ENCODE results near the gene ABHD4. TPM values are rescaled to one million over a fixed set of nuclear protein-coding genes. Genes with fewer than 3 reads are reported as not detected.
A peak's percentile ranks its signal among the peaks of the same experiment; 100 is the strongest.

Gene ABHD4
- total RNA-seq, 5 donors from 2014 or later (not counting 1 experiment from before 2014, with no cell fraction given): 10.1 to 20.9 (median 17.3) TPM

DNA sequence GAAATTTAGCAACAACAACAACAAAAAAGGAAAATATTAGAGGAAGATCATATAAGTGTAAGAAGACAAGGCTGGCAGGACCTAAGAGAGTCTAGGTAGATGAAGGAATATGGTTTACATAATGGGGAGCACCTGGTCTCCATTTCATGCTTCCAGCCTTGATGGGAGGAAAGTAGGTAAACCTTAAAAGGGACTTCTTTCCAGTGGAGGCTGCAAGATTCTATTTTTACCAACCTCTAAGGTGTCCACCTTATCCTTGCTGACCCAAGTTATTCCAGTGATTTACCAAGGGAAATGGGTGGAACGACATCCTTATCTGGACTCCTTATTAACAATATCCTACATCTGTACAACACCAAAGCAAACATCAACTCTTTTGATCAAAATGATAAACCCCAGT lies 39.1 kb upstream of the ABHD4 start:
- ATAC-seq (replicated peaks in 1 of 4): no peak
- ChIA-PET POLR2A (no interaction called here), CTCF (interaction anchor here (1.2 to 4.9 kb wide), 3 partner anchors 8 to 299 kb away, joined by 3 to 176 read pairs (median 4); no protein-coding TSS in a partner anchor)
- H3K9me3 ChIP-seq: no peaks in the 10 kb centered on the region
- peaks cover 73 to 100% of the 10 kb centered on the region in 2 experiments for H3K4me1 ChIP-seq (ENCODE audit: control insufficient read depth in 1 of 2, extremely low read depth in 1 of 2, insufficient read depth in 2 of 2, low read length in 2 of 2)
- Mint-ChIP-seq H3K27me3 (peaks cover 0 to 2% of the 10 kb centered on the region in 2 donors), H3K4me3 (peak overlapping the region; percentile 64 to 83 (median 64)), H3K27ac (peak overlapping the region; percentile 98 to 99), H3K36me3 (peaks cover 2% of the 10 kb centered on the region), H3K4me1 (peaks cover 91 to 96% (median 91%) of the 10 kb centered on the region in 3 donors), H3K9me3 (no peaks in the 10 kb centered on the region)
- no peaks in the 10 kb centered on the region for H3K36me3 ChIP-seq (ENCODE audit: control insufficient read depth in 2 of 2, extremely low read depth in 1 of 2, insufficient read depth in 1 of 2, low read length in 1 of 2)
- DNase-seq: no peak
- H3K27me3 ChIP-seq (replicated peaks in 1 of 2; ENCODE audit: control insufficient read depth in 2 of 2, extremely low read depth in 1 of 2, insufficient read depth in 2 of 2, low read length in 1 of 2): no peaks in the 10 kb centered on the region
- H3K27ac ChIP-seq (ENCODE audit: low read length): peak overlapping the region; percentile 99
- no peak overlapping the region for H3K4me3 ChIP-seq (ENCODE audit: control insufficient read depth in 1 of 2, extremely low read depth in 1 of 2, low read length in 1 of 2)
- no CpG with 5 or more reads among the region's 1 CpG for WGBS (ENCODE audit: insufficient coverage)

DNA sequence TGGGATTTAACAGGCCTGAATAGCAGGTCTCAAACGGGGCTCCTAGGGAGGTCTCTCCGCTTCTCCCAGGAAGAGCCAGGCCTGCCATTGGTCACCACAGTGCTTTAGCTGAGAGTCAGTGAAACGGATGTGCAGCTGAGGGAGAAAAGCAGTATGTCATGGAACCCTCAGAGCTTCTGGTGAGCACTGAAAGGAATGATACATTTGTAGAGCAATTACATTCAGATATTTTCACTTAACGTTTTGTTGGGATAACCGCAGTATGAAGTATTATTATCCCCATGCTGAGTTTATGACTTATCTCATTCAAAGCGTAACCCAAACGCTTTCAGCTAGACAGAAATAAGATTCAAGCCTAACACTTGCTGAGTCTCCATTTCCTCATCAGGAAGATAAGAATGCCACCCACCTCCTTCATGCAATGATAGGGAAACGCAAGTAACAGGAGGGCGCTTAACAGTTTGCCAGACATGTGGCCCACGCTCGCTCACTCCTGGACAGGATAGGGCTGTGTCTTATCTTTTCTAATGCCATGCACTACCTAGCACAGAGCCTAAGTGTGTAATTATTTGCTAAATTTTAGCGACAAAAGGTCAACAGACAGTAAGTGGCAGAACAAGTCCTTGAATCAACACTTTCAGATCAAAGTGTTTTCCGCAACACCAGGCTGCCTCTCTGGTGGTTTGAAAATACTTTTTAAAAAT lies 37.3 kb upstream of the ABHD4 start:
- H3K27ac Mint-ChIP-seq: peak overlapping the region; percentile 98 to 99

DNA sequence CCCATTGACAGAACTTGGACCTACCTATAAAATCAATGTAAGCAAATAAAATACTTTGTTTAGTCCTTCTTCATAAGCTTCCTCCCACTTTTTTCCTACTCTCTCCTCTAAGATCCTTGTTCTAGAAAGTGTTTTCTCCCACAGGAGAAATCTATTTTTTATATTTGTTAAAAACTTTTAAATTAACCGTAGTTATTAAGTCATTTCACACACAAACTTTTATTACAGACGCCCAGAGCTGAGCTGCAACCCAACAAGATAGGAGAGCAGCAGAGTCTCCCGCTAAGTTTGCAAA lies 36.8 kb upstream of the ABHD4 start:
- Histone ChIP-seq H3K27me3 (replicated peaks in 1 of 2; ENCODE audit: control insufficient read depth in 2 of 2, extremely low read depth in 1 of 2, insufficient read depth in 2 of 2, low read length in 1 of 2) (no peaks in the 10 kb centered on the region), H3K4me1 (ENCODE audit: control insufficient read depth in 1 of 2, extremely low read depth in 1 of 2, insufficient read depth in 2 of 2, low read length in 2 of 2) (peaks cover 78 to 100% of the 10 kb centered on the region in 2 experiments), H3K4me3 (ENCODE audit: control insufficient read depth in 1 of 2, extremely low read depth in 1 of 2, low read length in 1 of 2) (peak overlapping the region in 1 of 2 donors; percentile 17), H3K9me3 (no peaks in the 10 kb centered on the region), H3K36me3 (ENCODE audit: control insufficient read depth in 2 of 2, extremely low read depth in 1 of 2, insufficient read depth in 1 of 2, low read length in 1 of 2) (no peaks in the 10 kb centered on the region), H3K27ac (ENCODE audit: low read length) (peak overlapping the region; percentile 99)
- no peak for ATAC-seq (replicated peaks in 1 of 4)
- no peak for DNase-seq
- peaks cover 18% of the 10 kb centered on the region for H3K36me3 Mint-ChIP-seq
- peaks cover 93 to 100% (median 93%) of the 10 kb centered on the region in 3 donors for H3K4me1 Mint-ChIP-seq
- POLR2A ChIA-PET: interaction anchor here (0.5 to 1.1 kb wide), 6 partner anchors 9 to 375 kb away, joined by 3 to 11 read pairs (median 4); no protein-coding TSS in a partner anchor
- H3K9me3 Mint-ChIP-seq: no peaks in the 10 kb centered on the region
- WGBS (ENCODE audit: insufficient coverage): no CpG with 5 or more reads among the region's 3 CpGs
- CTCF ChIA-PET: interaction anchor here (0.8 to 4.9 kb wide), 9 partner anchors 8 to 647 kb away, joined by 3 to 176 read pairs (median 4); partner anchors contain the start of genes DAD1 (in 1 of the 2) and RBM23 (in 1 of the 2)
- H3K4me3 Mint-ChIP-seq: peak overlapping the region; percentile 46 to 65 (median 64)
- H3K27ac Mint-ChIP-seq: peak overlapping the region; percentile 98 to 99
- peaks cover 0 to under 1% of the 10 kb centered on the region in 2 donors for H3K27me3 Mint-ChIP-seq

More for the DNA sequence above, 37.3 kb upstream of the ABHD4 start:
- no peaks in the 10 kb centered on the region for H3K36me3 ChIP-seq (ENCODE audit: control insufficient read depth in 2 of 2, extremely low read depth in 1 of 2, insufficient read depth in 1 of 2, low read length in 1 of 2)
- CTCF ChIA-PET: interaction anchor here (0.6 to 4.9 kb wide), 13 partner anchors 8 to 647 kb away, joined by 3 to 176 read pairs (median 4); partner anchors contain the start of genes DAD1 (in 1 of the 2) and RBM23 (in 1 of the 2)
- Mint-ChIP-seq H3K4me1 (peaks cover 92 to 100% (median 93%) of the 10 kb centered on the region in 3 donors), H3K4me3 (peak overlapping the region; percentile 36 to 64 (median 64)), H3K36me3 (peaks cover 15% of the 10 kb centered on the region), H3K9me3 (no peaks in the 10 kb centered on the region), H3K27me3 (peaks cover 0 to 2% of the 10 kb centered on the region in 2 donors)
- H3K4me1 ChIP-seq (ENCODE audit: control insufficient read depth in 1 of 2, extremely low read depth in 1 of 2, insufficient read depth in 2 of 2, low read length in 2 of 2): peaks cover 78 to 100% of the 10 kb centered on the region in 2 experiments
- ATAC-seq (replicated peaks in 1 of 4) (no peak), DNase-seq (peak in 2 of 35 experiments; percentile 28 to 55)
- H3K27me3 ChIP-seq (replicated peaks in 1 of 2; ENCODE audit: control insufficient read depth in 2 of 2, extremely low read depth in 1 of 2, insufficient read depth in 2 of 2, low read length in 1 of 2): no peaks in the 10 kb centered on the region
- 14% methylated on average over 4 of the region's 13 CpGs for WGBS (ENCODE audit: insufficient coverage)
- H3K27ac ChIP-seq (ENCODE audit: low read length): peak overlapping the region; percentile 99
- POLR2A ChIA-PET: interaction anchor here (0.5 to 1.1 kb wide), 7 partner anchors 9 to 375 kb away, joined by 3 to 11 read pairs (median 4); no protein-coding TSS in a partner anchor
- H3K9me3 ChIP-seq: no peaks in the 10 kb centered on the region
- H3K4me3 ChIP-seq (ENCODE audit: control insufficient read depth in 1 of 2, extremely low read depth in 1 of 2, low read length in 1 of 2): no peak overlapping the region

DNA sequence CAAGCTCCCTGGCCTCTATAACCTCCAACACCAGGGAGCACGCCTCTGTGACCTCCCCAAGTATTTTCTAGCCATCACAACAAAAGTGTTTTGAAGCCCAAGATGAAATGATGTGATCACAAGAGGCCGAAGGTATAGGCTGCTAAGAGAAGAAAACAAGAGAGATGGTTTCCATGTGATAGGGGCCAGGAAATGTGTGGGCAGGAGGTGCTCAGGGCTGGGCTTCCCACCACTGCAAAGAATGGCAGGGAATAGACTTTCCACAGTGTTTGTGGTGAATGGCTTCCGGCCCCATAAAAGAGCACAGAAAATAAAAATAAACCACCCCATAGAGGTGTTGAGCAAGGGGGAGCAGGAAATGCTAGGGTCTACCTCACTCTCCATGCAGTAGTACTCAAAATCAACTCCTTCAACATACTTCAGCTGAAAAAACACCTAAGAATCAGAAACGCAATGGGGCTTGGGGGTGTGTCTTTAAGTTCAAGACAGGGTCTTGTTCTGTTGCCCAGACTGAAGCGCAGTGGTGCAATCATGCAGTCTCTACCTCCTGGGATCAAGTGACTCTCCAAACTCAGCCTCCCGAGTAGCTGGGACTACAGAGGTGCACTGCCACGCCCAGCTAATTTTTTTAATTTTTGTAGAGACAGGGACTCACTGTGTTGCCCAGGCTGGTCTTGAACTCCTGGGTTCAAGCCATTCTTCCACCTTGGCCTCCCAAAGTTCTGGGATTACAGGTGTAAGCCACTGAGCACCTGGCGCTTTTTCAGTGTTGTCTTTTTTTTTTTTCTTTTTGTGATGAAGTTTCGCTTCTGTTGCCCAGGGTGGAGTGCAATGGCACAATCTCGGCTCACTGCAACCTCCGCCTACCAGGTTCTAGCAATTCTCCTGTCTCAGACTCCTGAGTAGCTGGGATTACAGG lies 36.2 kb upstream of the ABHD4 start:
- ATAC-seq (replicated peaks in 1 of 4): peak; percentile 62 to 73 (median 67)
- Histone ChIP-seq H3K4me3 (ENCODE audit: control insufficient read depth in 1 of 2, extremely low read depth in 1 of 2, low read length in 1 of 2) (peak overlapping the region; percentile 17 to 49), H3K36me3 (ENCODE audit: control insufficient read depth in 2 of 2, extremely low read depth in 1 of 2, insufficient read depth in 1 of 2, low read length in 1 of 2) (no peaks in the 10 kb centered on the region), H3K4me1 (ENCODE audit: control insufficient read depth in 1 of 2, extremely low read depth in 1 of 2, insufficient read depth in 2 of 2, low read length in 2 of 2) (peaks cover 83 to 97% of the 10 kb centered on the region in 2 experiments), H3K9me3 (no peaks in the 10 kb centered on the region), H3K27me3 (replicated peaks in 1 of 2; ENCODE audit: control insufficient read depth in 2 of 2, extremely low read depth in 1 of 2, insufficient read depth in 2 of 2, low read length in 1 of 2) (no peaks in the 10 kb centered on the region), H3K27ac (ENCODE audit: low read length) (peak overlapping the region; percentile 99)
- Mint-ChIP-seq H3K4me3 (peak overlapping the region; percentile 46 to 65 (median 64)), H3K36me3 (peaks cover 18% of the 10 kb centered on the region), H3K27ac (peak overlapping the region; percentile 98 to 99), H3K9me3 (no peaks in the 10 kb centered on the region), H3K4me1 (peaks cover 96 to 100% (median 98%) of the 10 kb centered on the region in 3 donors), H3K27me3 (no peaks in the 10 kb centered on the region)
- ChIA-PET POLR2A (interaction anchor here (0.6 to 1.1 kb wide), 5 partner anchors 8 to 38 kb away, joined by 3 to 4 read pairs (median 3); no protein-coding TSS in a partner anchor), CTCF (interaction anchor here (0.6 to 4.9 kb wide), 13 partner anchors 8 to 639 kb away, joined by 3 to 176 read pairs (median 3); partner anchors contain the start of genes ACIN1 (in 1 of the 2), C14orf119 (in 1 of the 2), DAD1 (in 1 of the 2) and RBM23 (in 1 of the 2))
- peak in 34 of 35 experiments; percentile 59 to 91 (median 78) for DNase-seq
- WGBS (ENCODE audit: insufficient coverage): 0% methylated on average over 2 of the region's 11 CpGs

DNA sequence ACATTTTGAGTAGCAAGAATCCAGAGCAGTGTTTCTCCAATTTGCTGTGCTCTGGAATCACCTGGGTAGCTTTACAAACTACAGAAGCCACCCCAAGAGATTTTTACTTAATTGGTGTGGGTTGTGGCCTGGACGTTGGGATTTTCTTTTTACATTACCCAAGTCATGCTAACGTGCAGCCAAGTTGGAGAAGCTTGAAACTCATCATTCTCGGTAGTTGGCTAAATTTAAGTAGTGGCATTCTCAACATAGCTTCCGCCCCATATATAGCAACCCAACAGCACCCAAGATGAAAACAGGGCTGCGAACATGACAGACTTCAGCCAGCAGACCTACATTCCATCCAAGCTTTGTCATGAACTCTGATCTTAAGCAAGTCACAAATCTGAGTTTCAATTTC lies 34.1 kb upstream of the ABHD4 start:
- POLR2A ChIA-PET: interaction anchor here (0.6 to 0.8 kb wide), 2 partner anchors 25 to 643 kb away, joined by 3 read pairs; partner anchors contain the start of gene DAD1 (in 1 of the 2)
- Mint-ChIP-seq H3K27ac (peak overlapping the region; percentile 98 to 99), H3K27me3 (no peaks in the 10 kb centered on the region), H3K4me3 (peak overlapping the region; percentile 13 to 64 (median 42)), H3K36me3 (peaks cover 22% of the 10 kb centered on the region), H3K4me1 (peaks cover 96 to 100% (median 98%) of the 10 kb centered on the region in 3 donors), H3K9me3 (no peaks in the 10 kb centered on the region)
- Histone ChIP-seq H3K4me3 (ENCODE audit: control insufficient read depth in 1 of 2, extremely low read depth in 1 of 2, low read length in 1 of 2) (no peak overlapping the region), H3K9me3 (no peaks in the 10 kb centered on the region), H3K27ac (ENCODE audit: low read length) (peak overlapping the region; percentile 99), H3K4me1 (ENCODE audit: control insufficient read depth in 1 of 2, extremely low read depth in 1 of 2, insufficient read depth in 2 of 2, low read length in 2 of 2) (peaks cover 86 to 89% of the 10 kb centered on the region in 2 experiments), H3K27me3 (replicated peaks in 1 of 2; ENCODE audit: control insufficient read depth in 2 of 2, extremely low read depth in 1 of 2, insufficient read depth in 2 of 2, low read length in 1 of 2) (no peaks in the 10 kb centered on the region), H3K36me3 (ENCODE audit: control insufficient read depth in 2 of 2, extremely low read depth in 1 of 2, insufficient read depth in 1 of 2, low read length in 1 of 2) (no peaks in the 10 kb centered on the region)
- CTCF ChIA-PET: interaction anchor here in 1 of 2 donors (1.2 kb wide), 1 partner anchor 25 kb away, joined by 4 read pairs; the partner anchor contains the start of gene DAD1
- DNase-seq (peak in 1 of 35 experiments; percentile 47), ATAC-seq (replicated peaks in 1 of 4) (no peak)
- 20% methylated on average over 1 of the region's 5 CpGs for WGBS (ENCODE audit: insufficient coverage)

All from T-cell (primary cell).